ENCODE data around the gene ADH6.

DNA sequence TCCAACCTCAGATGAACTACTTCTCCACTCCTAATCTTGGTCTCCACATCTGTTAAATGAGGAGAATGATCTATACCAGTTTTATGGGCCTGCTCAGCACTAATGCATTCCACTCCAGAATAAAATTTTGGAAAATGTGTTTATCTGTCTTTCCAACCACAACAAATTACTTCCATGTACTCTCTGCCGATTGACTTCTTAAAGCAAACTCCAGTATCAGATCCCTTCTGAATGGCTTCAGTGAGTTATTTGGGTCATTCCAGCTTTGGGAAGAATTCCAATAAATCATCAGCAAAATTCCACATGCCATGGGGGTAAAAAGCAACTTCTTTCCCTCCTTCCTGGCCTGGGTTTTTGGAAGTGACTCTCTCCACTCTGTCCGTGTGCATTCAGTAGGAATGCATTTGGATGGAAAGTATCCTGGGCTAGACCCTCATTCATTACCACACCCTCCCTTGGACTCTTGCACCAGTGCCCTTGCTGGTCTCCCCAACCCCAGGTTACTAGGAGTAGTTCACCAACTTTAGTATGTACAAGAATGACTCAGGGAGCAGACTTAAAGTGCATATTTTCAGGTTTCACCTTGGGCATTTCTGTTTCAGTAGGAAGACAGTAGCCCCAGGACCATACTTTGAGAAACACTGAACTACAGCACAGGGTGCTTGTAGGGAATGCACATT, 15.4 kb upstream of the ADH6 start:
- TF ChIP-seq, protein P1, sequence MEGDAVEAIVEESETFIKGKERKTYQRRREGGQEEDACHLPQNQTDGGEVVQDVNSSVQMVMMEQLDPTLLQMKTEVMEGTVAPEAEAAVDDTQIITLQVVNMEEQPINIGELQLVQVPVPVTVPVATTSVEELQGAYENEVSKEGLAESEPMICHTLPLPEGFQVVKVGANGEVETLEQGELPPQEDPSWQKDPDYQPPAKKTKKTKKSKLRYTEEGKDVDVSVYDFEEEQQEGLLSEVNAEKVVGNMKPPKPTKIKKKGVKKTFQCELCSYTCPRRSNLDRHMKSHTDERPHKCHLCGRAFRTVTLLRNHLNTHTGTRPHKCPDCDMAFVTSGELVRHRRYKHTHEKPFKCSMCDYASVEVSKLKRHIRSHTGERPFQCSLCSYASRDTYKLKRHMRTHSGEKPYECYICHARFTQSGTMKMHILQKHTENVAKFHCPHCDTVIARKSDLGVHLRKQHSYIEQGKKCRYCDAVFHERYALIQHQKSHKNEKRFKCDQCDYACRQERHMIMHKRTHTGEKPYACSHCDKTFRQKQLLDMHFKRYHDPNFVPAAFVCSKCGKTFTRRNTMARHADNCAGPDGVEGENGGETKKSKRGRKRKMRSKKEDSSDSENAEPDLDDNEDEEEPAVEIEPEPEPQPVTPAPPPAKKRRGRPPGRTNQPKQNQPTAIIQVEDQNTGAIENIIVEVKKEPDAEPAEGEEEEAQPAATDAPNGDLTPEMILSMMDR (IDR thresholded peaks at IDR 0.05): no peak
- no peak for TF ChIP-seq POLR2A (IDR thresholded peaks at IDR 0.05)

Measured in testis (tissue), 2 donors.